NCI-H748 treated with DMSO at 0.1 percent for 48 hours (cell line): Measurements from ENCODE around the gene LRRC4B.

Source experiments
- DNase-seq: peaks from one replicate; lab custom pipeline; 2025; lab: John Stamatoyannopoulos, UW

The LRRC4B gene

GRCh38 chr19:50570997-50571396 lies 2.8 kb upstream of the LRRC4B start:
- no peak for DNase-seq

GRCh38 chr19:50569938-50570540 lies 1.8 kb upstream of the LRRC4B start:
- no peak for DNase-seq

- DNase-seq = no peak
These were observed 778 bp upstream of the LRRC4B start for GRCh38 chr19:50568728-50569698.

- DNase-seq = no peak
These were observed 988 bp downstream of the LRRC4B start for GRCh38 chr19:50567052-50567841.

GRCh38 chr19:50565984-50566903 lies 2.0 kb downstream of the LRRC4B start:
- no peak for DNase-seq

- DNase-seq = no peak
These were observed 3.8 kb downstream of the LRRC4B start for GRCh38 chr19:50564229-50565105.

- no peak for DNase-seq
These were observed 4.6 kb downstream of the LRRC4B start for GRCh38 chr19:50563597-50563996.

- DNase-seq = no peak
These were observed 5.2 kb downstream of the LRRC4B start for GRCh38 chr19:50562996-50563395.

- DNase-seq = no peak
These were observed 5.9 kb downstream of the LRRC4B start for GRCh38 chr19:50562329-50562728.

GRCh38 chr19:50559636-50560035 lies 8.6 kb downstream of the LRRC4B start:
- no peak for DNase-seq

- no peak for DNase-seq
These were observed 9.8 kb downstream of the LRRC4B start for GRCh38 chr19:50558449-50558848.

- DNase-seq = no peak
These were observed 10.2 kb downstream of the LRRC4B start for GRCh38 chr19:50558039-50558438.

- DNase-seq = no peak
These were observed 11.1 kb downstream of the LRRC4B start for GRCh38 chr19:50557009-50557613.

- peak; percentile 82 for DNase-seq
These were observed 11.8 kb downstream of the LRRC4B start for GRCh38 chr19:50556282-50557008.

- DNase-seq = no peak
These were observed 12.6 kb downstream of the LRRC4B start for GRCh38 chr19:50555450-50556281.

- DNase-seq = no peak
These were observed 13.2 kb downstream of the LRRC4B start for GRCh38 chr19:50555033-50555432.

GRCh38 chr19:50554212-50554611 lies 14.0 kb downstream of the LRRC4B start:
- no peak for DNase-seq

- DNase-seq = no peak
These were observed 15.0 kb downstream of the LRRC4B start for GRCh38 chr19:50553134-50553703.
